ENCODE results near the gene RHEBL1.

DNA sequence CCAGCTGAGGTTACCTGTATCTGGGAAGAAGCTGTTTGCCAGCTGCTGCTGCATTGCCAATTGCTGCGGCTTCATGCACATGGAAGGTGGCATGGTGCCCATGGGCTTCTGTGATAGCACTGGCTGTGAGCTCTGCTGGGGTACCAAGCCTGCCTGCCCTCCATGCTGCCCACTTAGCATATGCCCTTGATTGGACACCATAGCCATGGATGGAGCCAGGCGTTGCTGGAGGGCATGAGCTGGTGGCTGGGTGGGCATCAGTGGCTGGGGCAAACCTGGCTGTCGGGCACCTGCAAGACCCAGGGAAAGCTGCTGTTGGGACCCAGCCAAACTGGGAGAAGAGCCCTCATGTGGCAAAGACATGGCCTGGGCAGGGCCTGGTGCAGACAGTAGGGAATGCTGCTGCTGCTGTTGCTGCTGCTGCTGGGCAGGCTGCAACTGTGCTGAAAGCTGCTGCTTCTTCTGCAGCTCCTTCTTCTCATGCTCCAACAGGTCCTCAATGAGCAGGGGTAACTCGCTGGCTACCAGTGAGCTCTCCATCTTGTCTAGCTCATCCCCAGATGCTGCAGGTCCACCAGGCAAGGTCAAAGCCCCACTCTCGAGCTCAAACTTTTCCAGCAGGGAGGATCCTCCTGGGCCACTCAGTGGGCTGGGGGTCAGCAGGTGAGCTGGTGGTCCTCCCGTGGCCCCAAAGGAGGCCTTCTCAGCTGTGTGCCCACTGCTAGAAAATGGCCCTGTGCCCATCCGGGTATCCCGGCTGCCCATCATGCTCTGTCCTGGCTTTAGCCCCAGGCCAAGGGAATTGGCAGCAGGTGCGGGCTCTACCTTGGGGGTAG lies 32.5 kb downstream of the RHEBL1 start:
- TF ChIP-seq CTCF (IDR thresholded peaks at IDR 0.05; ENCODE audit: low read length) (no peak), EZH2 (optimal IDR thresholded peaks at IDR 0.05; ENCODE audit: low read depth, low read length) (no peak), EZH2phosphoT487 (IDR thresholded peaks at IDR 0.05; ENCODE audit: low read length) (no peak)
